ENCODE data around the gene UBB. TPM values are rescaled to one million over a fixed set of nuclear protein-coding genes. Genes with fewer than 3 reads are reported as not detected.

UBB gene
- total and polyA plus RNA-seq, 12 donors: 588 to 3,694 (median 2,139) TPM

GRCh38 chr17:16407911-16408588 is 27.2 kb downstream of the UBB start:
- H3K4me1 ChIP-seq (replicated peaks in 1 of 2): peaks cover 8 to 13% of the 10 kb centered on the region in 2 donors
- DNase-seq: peak; percentile 52 to 85 (median 79)
- peak overlapping the region in 2 of 5 donors; percentile 59 to 66 for H3K27ac ChIP-seq
- WGBS, 4 donors: 28 to 38% (median 34%) methylated on average over 14 of the region's 14 CpGs
- TF ChIP-seq POLR2A (IDR thresholded peaks at IDR 0.05): no peak
- TF ChIP-seq CTCF (IDR thresholded peaks at IDR 0.05): no peak
- H3K36me3 ChIP-seq (replicated peaks in 1 of 2): no peaks in the 10 kb centered on the region
- intact Hi-C loops (cut with DNase I): no loop called here
- no peaks in the 10 kb centered on the region for H3K27me3 ChIP-seq
- no peaks in the 10 kb centered on the region for H3K9me3 ChIP-seq (replicated peaks in 1 of 3)
- no peak overlapping the region for H3K4me3 ChIP-seq

GRCh38 chr17:16415031-16415924 is 34.4 kb downstream of the UBB start, which contains the start of gene TRPV2:
TSS of gene TRPV2 (plus strand) at chr17:16415571. CDS start at chr17:16417669, 2,098 bp downstream.
- 5 to 11% (median 8%) methylated on average over 9 to 21 of the region's 21 CpGs for WGBS, 4 donors
- H3K27me3 ChIP-seq: no peaks in the 10 kb centered on the region
- peak in 1 of 2 donors; percentile 32 for TF ChIP-seq POLR2A (IDR thresholded peaks at IDR 0.05)
- peak in 5 of 6 experiments; percentile 3 to 37 (median 24) for TF ChIP-seq CTCF (IDR thresholded peaks at IDR 0.05)
- peak within 1 kb of the TSS; percentile 32 to 88 (median 67) for H3K4me3 ChIP-seq
- H3K9me3 ChIP-seq (replicated peaks in 1 of 3): no peaks in the 10 kb centered on the region
- intact Hi-C loops (cut with DNase I): no loop called here
- peaks cover 15 to 24% of the 10 kb centered on the region in 2 donors for H3K4me1 ChIP-seq (replicated peaks in 1 of 2)
- peak in 3 of 7 donors; percentile 43 to 53 (median 50) for DNase-seq
- H3K27ac ChIP-seq: peak within 1 kb of the TSS; percentile 87 to 97 (median 92)
- H3K36me3 ChIP-seq (replicated peaks in 1 of 2): peaks cover 0 to 7% of the 10 kb centered on the region in 2 donors

GRCh38 chr17:16417399-16417798 is 36.5 kb downstream of the UBB start:
- no peaks in the 10 kb centered on the region for H3K9me3 ChIP-seq (replicated peaks in 1 of 3)
- H3K4me1 ChIP-seq (replicated peaks in 1 of 2): peaks cover 15 to 24% of the 10 kb centered on the region in 2 donors
- H3K4me3 ChIP-seq: no peak overlapping the region
- no peak for DNase-seq
- intact Hi-C loops (cut with DNase I): no loop called here
- peak overlapping the region in 1 of 5 donors; percentile 93 for H3K27ac ChIP-seq
- WGBS, 4 donors: 92 to 98% (median 95%) methylated on average over 6 to 7 of the region's 7 CpGs
- H3K36me3 ChIP-seq (replicated peaks in 1 of 2): peaks cover 0 to 11% of the 10 kb centered on the region in 2 donors
- H3K27me3 ChIP-seq: no peaks in the 10 kb centered on the region
- TF ChIP-seq POLR2A (IDR thresholded peaks at IDR 0.05) (no peak), CTCF (IDR thresholded peaks at IDR 0.05) (no peak)

Data from adrenal gland (tissue), 12 donors.